ENCODE measurements around the gene NDUFB11.

GRCh38 chrX:47133493-47133892 is 11.0 kb downstream of the NDUFB11 start:
- TF ChIP-seq CTCF (IDR thresholded peaks at IDR 0.05 in 4 of 5, conservative IDR thresholded peaks at IDR 0.05 in 1 of 5) (no peak), POLR2A (IDR thresholded peaks at IDR 0.05) (no peak)
